GM21381 (cell line): Measurements from ENCODE around the gene MKNK1.
A peak's percentile ranks its signal among the peaks of the same experiment; 100 is the strongest.
"Not testable (repeated sequence)": the region's sequence is repeated elsewhere in the genome, so short reads cannot be mapped to it uniquely, and the experiment has no call there.

Experiments
- ATAC-seq: cut with Tn5 transposase; IDR thresholded peaks from one replicate; pipeline ENCODE4 v1.9.1; 2021; ENCODE audit warnings: mild to moderate bottlenecking, moderate library complexity; ENCODE audit not compliant: unreplicated experiment

The MKNK1 gene

DNA sequence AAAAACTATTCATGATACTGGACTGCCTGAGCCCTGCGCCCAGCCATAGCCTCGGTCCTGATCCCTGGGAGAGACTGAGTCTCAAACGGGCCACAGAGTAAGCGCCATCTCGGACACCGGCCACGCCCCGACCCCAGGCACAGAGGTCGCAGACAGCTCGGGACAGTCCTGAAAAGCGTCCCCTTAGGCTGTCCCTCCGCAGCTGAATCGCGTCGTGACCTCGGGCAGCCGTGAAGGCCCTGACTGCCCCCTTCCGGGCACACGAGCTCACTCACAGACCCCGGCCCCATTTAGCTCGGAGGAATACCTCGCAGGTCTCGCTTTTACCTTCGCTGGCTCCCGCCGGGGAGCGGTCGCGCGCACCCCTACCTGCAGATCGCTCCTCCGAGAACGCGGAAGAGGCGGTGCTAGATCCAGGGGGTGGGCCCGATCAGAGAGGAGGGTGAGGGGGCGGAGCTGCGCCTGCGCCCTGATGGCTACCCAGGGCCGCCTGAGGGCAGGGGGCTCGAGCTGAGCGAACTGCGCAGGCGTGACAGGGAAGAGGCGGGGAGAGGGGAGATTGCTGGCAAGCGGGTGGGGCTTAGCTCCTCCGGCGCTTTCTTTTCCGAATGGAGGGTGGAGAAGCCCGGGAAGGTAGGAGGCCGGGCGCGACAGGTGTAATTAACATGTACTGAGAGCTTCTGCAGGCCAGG is at the start of gene MKNK1:
Gene MKNK1, minus strand, starts transcription at position 411 of the 692 bp plus-strand sequence. CDS start 20,941 bp downstream, outside the sequence.
- peak; percentile 93 for ATAC-seq

DNA sequence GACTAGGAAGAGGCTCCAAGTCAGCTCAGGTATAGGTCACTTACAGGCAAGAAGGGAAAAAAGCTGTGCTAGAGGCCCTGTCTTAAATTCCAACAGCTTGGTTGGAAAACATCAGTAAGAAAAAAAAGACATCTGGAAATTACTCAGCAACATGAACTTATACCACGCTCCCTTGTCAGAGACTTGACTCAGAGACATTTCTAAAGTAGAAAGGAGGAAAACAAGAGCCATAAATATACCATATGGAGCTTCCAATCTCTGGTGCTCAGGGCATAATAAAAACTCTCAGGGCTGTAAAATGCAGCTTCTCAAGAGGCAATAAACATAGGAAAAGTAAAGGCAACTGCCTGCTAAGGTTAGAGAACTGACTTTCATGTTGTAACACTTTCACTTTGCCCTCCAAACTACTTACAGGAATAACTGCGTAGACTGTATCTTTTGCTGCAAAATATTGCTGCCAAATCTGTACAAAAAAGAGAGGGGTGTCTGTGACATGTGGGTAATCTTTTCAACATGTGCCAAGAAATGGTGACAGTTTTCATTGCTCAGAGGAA is 49.4 kb upstream of the MKNK1 start:
- no peak for ATAC-seq

DNA sequence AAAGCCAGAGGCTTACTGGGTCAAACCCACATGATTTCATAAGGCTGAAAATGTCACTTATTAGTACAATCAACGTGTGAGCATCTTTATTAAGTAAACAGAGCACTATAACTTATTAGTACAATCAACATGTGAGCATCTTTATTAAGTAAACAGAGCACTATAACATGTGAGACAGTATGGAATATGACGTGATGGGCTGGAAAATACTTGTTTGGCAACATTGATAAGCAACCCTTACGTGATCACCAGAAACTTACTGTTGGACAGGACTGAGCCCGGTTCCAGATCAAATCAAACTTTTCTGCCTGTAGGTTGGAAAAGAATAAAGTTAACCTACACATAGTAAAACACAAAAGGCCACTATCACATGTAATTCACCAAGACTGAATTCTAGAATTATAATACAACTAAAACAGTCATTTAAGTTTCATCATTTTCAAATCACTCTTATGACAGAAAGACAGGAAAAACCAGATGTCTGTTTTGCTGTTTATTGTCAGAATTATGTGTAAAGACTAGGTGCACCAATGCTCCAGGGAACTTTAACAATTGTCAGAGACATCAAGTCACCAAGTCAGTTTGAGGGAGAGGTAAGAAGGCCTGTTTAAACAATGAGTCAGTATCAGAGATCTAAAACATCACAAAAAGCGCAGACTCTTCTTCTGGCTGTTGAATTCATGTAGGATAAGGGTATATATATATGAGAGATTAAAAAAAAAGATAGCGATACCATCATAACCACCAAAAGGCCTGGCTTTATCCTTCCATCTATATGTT is 48.4 kb upstream of the MKNK1 start:
- no peak for ATAC-seq

DNA sequence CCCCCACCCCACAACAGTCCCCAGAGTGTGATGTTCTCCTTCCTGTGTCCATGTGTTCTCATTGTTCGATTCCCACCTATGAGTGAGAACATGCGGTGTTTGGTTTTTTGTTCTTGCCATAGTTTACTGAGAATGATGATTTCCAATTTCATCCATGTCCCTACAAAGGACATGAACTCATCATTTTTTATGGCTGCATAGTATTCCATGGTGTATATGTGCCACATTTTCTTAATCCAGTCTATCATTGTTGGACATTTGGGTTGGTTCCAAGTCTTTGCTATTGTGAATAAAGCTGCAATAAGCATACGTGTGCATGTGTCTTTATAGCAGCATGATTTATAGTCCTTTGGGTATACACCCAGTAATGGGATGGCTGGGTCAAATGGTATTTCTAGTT is 47.1 kb upstream of the MKNK1 start:
- ATAC-seq = not testable (repeated sequence)

DNA sequence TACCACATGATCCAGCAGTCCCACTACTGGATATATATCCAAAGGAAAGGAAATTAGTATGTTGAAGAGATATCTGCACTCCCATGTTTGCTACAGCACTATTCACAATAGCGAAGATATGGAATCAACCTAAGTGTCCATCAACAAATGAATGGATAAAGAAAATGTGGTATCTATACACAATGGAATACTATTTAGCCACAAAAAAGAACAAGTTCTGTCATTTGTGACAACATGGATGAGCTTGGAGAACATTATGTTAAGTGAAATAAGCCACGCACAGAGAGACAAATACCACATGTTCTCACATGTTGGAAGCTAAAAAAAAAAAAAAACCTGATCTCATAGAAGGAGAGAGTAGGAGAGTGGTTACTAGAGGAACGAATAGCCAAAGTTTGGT is 46.4 kb upstream of the MKNK1 start:
- no peak for ATAC-seq

DNA sequence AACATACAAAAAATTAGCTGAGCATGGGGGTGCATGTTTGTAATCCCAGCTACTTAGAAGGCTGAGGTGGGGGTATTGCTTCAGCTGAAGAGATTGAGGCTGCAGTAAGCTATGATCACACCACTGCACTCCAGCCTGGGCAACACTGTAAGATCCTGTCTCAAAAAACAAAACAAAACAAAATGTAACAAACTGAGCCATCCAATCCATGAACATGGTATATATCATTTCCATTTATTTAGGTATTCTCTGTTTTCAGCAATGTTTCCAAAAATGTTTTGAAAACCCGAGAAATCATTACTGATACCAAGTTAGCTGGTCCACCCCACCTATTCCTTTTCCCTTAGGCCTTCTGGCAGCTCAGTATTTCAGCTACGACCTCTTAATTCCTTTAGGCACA is 45.7 kb upstream of the MKNK1 start:
- ATAC-seq = no peak

DNA sequence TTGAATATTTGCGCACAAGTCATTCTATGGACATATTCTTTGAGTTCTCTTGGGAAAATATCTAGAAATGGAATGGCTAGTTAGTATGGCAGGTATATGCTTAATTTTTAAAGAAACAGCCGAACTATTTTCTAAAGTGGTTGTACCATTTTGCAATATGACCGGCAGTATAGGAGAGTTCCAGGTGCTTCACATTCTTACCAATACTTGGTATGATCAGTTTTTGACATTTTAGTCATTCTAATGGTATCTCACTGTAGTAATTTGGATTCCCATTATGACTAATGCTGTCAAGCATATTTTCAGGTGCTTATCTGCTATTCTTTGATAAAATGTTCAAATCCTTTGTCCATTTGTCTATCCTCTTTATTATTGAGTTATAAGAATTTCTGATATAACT is 43.5 kb upstream of the MKNK1 start:
- no peak for ATAC-seq

DNA sequence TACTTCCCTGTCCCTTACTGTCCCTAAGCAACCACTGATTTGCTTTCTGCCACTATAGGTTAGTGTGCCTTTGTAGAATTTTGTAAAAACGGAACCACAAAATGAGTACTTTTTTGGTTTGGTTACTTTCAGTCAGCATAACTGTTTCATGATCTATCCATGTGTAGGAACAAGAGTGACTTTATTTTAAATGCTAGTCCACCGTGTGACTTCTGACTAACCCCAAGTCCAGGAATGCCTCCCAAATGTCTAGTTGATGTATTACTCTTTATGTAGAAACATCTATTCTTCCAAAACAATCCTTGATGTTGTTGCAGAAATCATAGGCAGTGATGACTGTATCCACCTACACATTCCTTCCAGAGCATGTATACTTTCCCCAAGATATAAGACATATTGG is 42.8 kb upstream of the MKNK1 start:
- no peak for ATAC-seq

DNA sequence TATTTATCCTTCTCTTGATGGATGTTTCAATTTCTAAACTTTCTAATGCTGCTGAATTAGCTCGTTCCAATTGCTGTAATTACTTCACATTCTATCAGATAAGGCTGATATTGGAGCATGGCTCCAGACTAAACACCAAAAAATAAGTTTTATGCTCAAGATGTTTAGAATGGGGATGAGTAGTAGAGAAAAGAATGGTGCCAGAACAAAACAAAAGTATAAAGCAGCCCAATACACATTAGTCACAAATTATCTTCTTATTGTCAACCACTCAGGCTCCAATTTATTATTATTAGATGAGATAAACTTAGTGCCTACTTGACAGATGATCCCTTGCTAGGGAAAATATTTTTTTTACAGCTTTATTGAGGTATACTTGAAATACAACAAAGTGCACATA is 42.3 kb upstream of the MKNK1 start:
- no peak for ATAC-seq

DNA sequence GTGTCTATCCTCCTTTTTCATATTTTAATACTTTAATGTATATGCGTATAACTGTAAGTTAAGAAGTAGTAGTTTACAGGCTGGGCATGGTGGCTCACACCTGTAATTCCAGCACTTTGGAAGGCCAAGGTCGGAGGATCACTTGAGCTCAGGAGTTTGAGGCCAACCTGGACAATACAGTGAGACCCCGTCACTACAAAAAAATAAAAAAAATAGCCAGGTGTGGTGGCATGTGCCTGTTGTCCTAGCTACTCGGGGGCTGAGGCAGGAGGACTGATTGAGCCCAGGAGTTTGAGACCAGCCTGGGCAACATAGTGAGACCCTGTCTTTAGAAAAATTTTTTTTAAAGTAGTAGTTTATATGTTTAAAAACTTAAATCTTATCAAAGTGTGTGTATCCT is 41.7 kb upstream of the MKNK1 start:
- no peak for ATAC-seq

DNA sequence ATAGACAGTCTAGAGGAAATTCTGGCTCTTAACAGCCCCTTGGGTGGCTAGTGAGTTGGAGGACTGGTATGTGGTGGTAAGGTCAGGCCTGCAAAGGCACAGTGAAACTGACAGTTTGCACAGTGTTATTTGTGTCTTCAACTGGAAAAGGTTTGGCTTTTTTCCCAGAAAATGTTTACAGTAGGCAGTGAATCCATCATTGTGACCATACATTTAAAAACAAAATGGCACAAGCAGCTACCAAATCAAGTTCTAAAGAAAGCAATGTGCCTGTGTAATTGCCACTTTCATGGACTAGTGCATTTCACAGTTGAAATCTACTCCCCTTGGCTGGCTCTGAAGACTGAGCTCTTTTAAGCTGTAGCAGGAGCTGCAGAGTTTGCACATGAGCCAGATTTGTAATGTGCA is 39.3 kb upstream of the MKNK1 start:
- no peak for ATAC-seq

DNA sequence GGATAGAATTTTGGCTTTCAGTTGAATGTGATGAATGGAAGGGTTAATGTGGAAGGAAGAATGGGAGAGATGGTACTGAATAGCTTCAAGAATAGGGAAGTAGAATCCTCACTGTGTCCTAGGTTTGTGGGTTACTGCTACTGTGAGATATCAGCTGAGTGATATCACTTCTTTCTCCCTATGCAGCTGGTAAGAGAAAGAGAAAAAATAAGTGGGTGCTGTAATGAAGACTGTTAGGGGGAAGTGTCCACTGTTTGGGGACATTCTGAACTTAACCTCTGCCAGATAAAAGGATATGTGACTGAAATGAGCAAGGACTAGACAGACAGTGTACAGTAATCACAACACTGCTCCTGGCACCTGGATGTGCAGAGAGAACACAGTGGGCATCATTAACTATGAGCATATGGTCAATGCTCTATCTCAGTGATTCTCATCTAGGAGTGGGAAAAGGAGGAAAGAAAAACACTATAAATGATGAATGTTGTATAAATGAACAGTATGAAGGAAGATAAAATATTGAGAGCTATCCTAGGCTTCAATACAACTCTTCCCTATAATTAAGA is 38.1 kb upstream of the MKNK1 start:
- ATAC-seq = no peak

DNA sequence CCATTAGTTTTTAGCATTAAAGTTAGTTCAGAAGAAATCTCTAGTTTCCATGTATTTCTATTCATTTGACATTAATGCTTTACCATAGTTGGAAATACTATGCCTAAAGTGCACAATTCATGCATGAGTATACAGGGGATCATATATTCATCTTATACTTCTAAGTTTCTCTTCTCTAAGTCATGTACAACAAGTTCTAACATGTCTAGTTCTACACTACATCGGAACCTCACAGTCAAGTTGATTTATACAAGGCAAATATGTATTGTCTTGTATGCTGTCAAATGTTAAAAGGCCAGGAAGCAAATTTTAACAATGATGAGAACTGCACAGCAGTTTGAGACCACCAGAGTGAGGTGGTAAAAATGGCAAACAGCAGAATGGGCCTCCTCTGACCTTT is 35.5 kb upstream of the MKNK1 start:
- no peak for ATAC-seq

DNA sequence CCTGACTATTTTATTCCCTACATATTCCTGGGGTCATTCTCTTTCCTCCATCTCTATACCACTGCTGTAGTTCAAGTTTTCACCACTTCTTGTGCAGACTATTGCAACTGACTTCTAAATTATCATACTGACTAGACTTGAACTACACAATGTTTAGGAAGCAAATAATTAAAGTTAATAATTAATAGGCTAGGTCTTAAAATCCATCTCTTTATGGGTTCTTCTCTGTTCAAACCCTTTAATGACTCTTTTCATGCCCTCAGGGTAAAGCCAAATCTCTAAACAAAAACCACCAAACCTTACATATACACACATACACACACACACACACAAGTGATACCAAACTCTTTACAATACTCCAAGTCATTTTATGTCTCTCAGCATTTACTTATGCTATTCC is 34.9 kb upstream of the MKNK1 start:
- ATAC-seq = no peak

DNA sequence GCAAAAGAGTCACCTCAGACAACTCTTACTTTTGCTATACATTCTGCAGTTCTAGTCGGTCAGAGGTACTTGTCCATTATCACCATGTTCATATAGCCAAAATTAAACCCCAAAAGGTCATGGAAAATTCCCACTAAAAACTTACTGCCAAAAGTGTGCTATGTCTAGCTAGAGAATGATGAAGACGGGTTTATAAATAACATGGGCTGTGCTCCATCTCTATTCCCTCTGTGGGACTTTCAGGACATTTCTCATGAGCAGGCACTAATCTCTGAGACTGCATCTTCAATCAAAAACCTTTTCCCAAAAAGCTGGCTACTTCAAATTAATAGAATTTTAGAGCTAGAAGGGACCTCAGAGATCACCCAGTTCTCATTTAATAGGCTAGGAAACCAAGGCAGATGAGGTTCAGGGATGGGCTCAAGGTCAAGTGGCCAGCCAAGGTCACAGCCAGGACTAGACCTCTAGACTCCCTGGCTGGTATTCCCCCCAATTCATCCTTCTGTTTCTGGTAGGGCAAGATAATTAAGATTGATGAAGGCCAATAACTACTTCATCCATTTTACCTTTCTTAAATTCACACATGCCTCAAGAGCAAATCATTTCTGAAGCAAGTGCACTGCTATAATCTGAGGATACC is 33.5 kb upstream of the MKNK1 start:
- ATAC-seq = no peak

DNA sequence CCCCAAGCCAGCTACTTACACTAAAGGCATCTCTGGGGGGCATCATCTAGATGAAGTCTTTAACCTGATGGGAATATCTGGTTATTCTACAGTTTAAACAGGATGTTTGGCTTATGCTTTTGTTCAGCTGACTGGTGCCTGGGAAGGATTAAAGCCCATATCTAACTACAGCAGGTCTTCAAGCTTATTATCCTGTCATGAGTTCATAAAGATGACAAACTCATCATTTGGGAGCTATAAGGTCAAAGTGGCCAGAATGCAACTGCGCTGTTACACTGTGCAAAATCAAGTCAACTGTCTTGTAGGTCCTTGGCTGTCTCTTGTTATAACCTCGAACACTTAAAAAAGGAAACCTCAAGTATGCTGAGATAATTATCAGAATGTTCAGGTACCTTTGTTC is 31.1 kb upstream of the MKNK1 start:
- no peak for ATAC-seq

DNA sequence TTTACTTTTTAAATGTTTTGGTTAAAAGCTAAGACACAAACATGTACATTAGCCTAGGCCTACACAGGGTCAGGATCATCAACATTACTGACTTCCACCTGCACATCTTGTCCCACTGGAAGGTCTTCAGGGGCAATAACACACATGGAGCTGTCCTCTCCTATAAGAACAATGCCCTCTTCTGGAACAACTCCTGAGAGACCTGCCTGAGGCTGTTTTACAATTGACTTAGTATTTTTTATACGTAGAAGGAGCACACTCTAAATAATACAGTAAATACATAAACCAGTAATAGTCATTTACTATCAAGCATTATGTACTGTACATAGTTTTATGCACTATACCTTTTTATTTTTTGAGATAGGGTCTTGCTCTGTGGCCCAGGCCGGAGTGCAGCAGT is 26.7 kb upstream of the MKNK1 start:
- ATAC-seq = no peak

DNA sequence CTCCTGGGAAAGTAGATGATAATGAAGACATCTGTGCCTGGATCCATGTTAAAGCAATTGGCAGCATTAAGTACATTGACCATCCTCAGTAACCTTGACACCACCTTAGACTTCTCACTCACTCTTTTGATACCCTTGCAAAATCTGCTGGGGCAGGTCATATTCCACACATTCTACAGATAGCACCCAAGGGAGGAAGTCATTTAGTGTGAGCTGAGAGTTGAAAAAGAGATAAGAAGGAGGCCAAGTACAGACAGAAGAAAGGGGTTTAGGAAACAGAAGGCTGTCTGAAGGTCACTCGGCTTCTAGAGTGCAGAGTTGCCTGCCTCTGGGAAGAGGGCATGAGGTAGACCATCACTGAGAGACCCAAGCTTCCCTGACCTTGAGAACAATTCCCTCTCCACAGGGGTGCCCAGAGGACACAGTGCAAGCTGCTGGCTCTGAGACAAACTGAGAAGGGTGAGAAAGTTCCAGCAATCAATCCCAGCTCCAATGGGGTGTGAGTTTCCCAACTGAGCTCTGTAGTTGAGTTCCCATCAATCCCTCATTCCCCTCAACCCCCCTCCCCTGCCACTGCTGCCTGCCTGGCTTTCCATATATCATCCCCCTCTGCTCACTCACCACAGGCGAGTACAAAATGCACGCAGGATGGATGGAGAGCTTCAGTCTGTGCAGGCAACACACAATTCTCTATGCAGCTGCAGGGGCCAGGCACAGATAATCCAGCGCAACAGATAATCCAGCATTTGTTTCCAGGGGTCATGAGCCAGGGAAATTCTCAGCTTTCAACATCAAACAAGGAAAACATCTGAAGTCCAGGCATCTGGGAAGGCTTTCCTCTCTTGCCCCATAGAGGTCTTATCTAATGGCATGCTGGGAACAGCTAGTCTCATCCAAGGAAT is 19.9 kb upstream of the MKNK1 start:
- ATAC-seq = no peak

DNA sequence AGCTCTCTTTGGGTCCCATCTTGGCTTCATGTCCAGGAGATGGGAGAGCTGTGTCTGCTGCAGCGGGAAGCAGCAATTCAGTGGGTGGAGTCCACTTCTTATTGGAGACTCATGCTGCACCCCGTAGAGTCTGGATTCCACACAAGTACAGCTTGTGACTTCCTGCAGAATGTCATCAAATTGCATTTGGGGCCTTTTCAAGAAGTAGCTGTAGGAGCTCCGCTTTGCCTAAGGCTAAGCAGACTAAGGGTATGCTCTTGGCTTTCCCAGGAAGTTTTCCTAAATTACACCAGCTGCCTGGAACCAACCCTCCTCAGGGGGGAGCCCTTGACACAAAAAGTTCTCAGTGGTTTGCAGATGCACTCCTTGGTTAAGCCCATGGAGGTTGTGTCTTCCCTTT is 18.3 kb upstream of the MKNK1 start:
- no peak for ATAC-seq

DNA sequence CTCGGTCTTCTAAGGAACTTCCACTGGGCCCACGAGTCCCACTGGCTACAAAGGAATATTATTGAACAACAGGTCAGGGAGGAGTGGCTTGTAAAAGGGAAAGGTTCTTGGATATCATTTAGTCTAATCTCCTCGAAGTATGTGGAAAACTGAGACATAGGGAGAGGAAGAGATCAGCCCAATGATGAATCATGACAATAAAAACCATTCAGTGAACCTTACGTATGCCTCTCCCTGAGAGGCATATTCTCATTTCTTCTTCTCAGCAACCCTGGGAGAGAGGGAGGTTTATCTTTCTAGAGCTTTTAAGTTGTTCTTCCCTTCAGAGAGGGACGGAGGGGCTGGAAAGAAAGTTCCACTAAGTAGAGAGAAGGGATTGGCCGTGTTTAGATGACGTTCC is 17.9 kb upstream of the MKNK1 start:
- no peak for ATAC-seq
